Adrenal gland (tissue), 12 donors: ENCODE results near the gene NUMA1. TPM values are rescaled to one million over a fixed set of nuclear protein-coding genes. Genes with fewer than 3 reads are reported as not detected.
A peak's percentile ranks its signal among the peaks of the same experiment; 100 is the strongest.

ENCODE experiments used
- DNase-seq, 7 donors: peaks; one replicate each; pipeline ENCODE4 v3.0.0-alpha.2; 2019 to 2020
- H3K27ac ChIP-seq, 5 donors: fragments of 200-600 bp; sonication (generic) in 4 of 5; 1 replicate in 3 of 5; 2 replicates in 2 of 5; pipeline versions ENCODE4 v1.5.1 to v1.8.0; 2016 to 2020; ENCODE audit warnings: mild to moderate bottlenecking in 1 of 5
- H3K27me3 ChIP-seq: fragments of 200-600 bp; 2 replicates; pipeline ENCODE4 v1.8.0; 2021
- H3K36me3 ChIP-seq, 2 donors: fragments of 200-600 bp; replicated peaks in 1 of 2; 1 replicate in 1 of 2; 2 replicates in 1 of 2; pipeline versions ENCODE4 v1.5.1 to v1.8.0; 2018 to 2022
- H3K4me1 ChIP-seq, 2 donors: fragments of 200-600 bp; replicated peaks in 1 of 2; 1 replicate in 1 of 2; 2 replicates in 1 of 2; pipeline versions ENCODE4 v1.5.1 to v1.8.0; 2018 to 2021
- H3K4me3 ChIP-seq, 4 donors: fragments of 200-600 bp; sonication (generic) in 3 of 4; one replicate each; pipeline ENCODE4 v1.5.1; 2016 to 2018
- H3K9me3 ChIP-seq, 3 donors: fragments of 200-600 bp; sonication (generic) in 1 of 3; replicated peaks in 1 of 3; 1 replicate in 2 of 3; 2 replicates in 1 of 3; pipeline versions ENCODE4 v1.5.1 to v1.8.0; 2016 to 2021
- POLR2A ChIP-seq, 2 donors: fragments of 450-650 bp; IDR thresholded peaks; one replicate each; pipeline ENCODE4 v1.6.1; 2017; ENCODE audit warnings: antibody characterized with exemption in 2 of 2, mild to moderate bottlenecking in 2 of 2, moderate library complexity in 1 of 2
- WGBS, 4 donors: extraction: QIAGEN DNeasy Blood & Tissue Kit in 2 of 4; methylation state at CpG; one replicate each; pipeline versions ENCODE4 v1.1.5 to v1.1.7; 2013 to 2017; 5-methylcytosine and 5-hydroxymethylcytosine counted together
- intact Hi-C, 2 donors: fragments of 100-400 bp; cut with DNase I; formaldehyde crosslinking; loops; one replicate each; pipeline versions ENCODE4 v1.14.1 to v1.15.0; 2022 to 2023
- polyA plus RNA-seq, 3 donors: library from polyadenylated mRNA; stranded (reverse); fragments of 200-250 nt in 2 of 3; fragments of 350-450 nt in 1 of 3; fragmentation: Illumina TruSeq in 1 of 3; extraction: RNeasy Lipid Tissue Mini Kit (QIAGEN cat#74804) in 1 of 3; gene quantifications; one replicate each; pipeline ENCODE4 v1.2.3, GENCODE V29; 2013 to 2014
- total RNA-seq, 9 donors: library from RNA; depleted of rRNA in 4 of 9; stranded (reverse); fragments of >200 nt in 4 of 9; fragments of 120-200 nt in 1 of 9; fragmentation: NEBNext Ultra II Directional in 1 of 9; extraction: Animal tissue kit (Norgen Biotek cat#: 25700) in 1 of 9; gene quantifications; one replicate each; pipeline versions ENCODE4 v1.1.0 to v1.2.4, GENCODE V29; 2013 to 2023
- TF ChIP-seq, protein P1 (sequence below), 6 experiments: fragments of 450-650 bp in 4 of 6; fragments of 200-600 bp in 2 of 6; sonication (generic) in 1 of 6; IDR thresholded peaks; 1 replicate in 5 of 6; 2 replicates in 1 of 6; pipeline versions ENCODE4 v1.5.1 to v1.8.0; 2016 to 2021; ENCODE audit warnings: antibody characterized with exemption in 6 of 6, mild to moderate bottlenecking in 2 of 6, moderate library complexity in 1 of 6
- donor health status: healthy with polysubstance abuse.
- donor health status: Bipolar disorder and iron deficiency.
- donor health status: DM: yes; HTN: yes; CAD: no.
- donor health status: DM: no; HTN: no; CAD: no.
- donor health status: DM: no; HTN: no; CAD: no.
- donor health status: DM: yes; HTN: yes; CAD: no.

The NUMA1 gene
- total and polyA plus RNA-seq, 12 donors, result 86.7 to 677 (median 274) TPM

DNA sequence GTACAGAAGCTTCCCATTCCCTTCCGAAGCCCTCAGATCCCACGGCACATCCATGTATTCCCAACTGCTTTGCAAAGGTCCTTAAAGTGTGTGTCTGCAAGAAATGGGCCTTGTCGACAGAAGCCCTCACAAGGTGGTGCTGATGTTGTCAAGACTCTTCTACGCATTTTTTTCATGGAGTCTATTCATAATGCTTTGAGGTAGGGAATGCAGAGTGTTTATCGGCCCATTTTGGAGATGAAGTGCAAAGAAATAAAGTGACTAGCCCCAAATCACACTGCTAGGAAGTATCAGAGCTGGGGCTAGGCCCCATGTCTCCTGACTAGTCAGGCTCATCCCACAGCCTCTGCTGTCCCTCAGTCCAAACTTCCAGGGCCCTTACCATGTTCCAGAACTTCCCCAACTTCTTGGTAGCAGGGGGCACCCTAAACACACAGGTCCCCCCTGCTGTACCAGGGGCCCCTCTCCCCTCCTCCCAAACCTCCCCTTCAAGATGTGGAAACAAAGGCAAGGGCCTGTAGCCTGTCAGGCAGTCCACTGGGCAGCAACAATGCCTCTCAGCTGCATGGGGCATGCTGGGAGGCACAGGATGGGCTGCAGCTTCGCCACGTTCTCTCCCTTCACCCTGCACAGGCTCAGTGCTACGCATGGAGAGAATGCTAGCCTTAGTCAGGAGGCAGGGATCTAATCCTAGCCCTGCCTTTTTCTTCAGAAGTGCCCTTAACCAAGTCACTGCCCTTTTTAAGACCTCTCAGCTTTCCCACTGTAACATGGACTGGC lies 73.8 kb downstream of the NUMA1 start:
- TF ChIP-seq, protein P1, sequence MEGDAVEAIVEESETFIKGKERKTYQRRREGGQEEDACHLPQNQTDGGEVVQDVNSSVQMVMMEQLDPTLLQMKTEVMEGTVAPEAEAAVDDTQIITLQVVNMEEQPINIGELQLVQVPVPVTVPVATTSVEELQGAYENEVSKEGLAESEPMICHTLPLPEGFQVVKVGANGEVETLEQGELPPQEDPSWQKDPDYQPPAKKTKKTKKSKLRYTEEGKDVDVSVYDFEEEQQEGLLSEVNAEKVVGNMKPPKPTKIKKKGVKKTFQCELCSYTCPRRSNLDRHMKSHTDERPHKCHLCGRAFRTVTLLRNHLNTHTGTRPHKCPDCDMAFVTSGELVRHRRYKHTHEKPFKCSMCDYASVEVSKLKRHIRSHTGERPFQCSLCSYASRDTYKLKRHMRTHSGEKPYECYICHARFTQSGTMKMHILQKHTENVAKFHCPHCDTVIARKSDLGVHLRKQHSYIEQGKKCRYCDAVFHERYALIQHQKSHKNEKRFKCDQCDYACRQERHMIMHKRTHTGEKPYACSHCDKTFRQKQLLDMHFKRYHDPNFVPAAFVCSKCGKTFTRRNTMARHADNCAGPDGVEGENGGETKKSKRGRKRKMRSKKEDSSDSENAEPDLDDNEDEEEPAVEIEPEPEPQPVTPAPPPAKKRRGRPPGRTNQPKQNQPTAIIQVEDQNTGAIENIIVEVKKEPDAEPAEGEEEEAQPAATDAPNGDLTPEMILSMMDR (IDR thresholded peaks at IDR 0.05), result no peak
- no peak for TF ChIP-seq POLR2A (IDR thresholded peaks at IDR 0.05)
- Histone ChIP-seq H3K4me3 (no peak overlapping the region), H3K27ac (peak overlapping the region in 1 of 5 donors; percentile 7), H3K4me1 (peaks cover 0 to 2% of the 10 kb centered on the region in 2 donors), H3K36me3 (peaks cover 0 to 100% of the 10 kb centered on the region in 2 donors), H3K9me3 (no peaks in the 10 kb centered on the region), H3K27me3 (no peaks in the 10 kb centered on the region)
- intact Hi-C loops, result no loop called here
- peak in 1 of 7 donors; percentile 44 for DNase-seq
- 85 to 90% (median 89%) methylated on average over 6 to 8 of the region's 8 CpGs for WGBS, 4 donors

DNA sequence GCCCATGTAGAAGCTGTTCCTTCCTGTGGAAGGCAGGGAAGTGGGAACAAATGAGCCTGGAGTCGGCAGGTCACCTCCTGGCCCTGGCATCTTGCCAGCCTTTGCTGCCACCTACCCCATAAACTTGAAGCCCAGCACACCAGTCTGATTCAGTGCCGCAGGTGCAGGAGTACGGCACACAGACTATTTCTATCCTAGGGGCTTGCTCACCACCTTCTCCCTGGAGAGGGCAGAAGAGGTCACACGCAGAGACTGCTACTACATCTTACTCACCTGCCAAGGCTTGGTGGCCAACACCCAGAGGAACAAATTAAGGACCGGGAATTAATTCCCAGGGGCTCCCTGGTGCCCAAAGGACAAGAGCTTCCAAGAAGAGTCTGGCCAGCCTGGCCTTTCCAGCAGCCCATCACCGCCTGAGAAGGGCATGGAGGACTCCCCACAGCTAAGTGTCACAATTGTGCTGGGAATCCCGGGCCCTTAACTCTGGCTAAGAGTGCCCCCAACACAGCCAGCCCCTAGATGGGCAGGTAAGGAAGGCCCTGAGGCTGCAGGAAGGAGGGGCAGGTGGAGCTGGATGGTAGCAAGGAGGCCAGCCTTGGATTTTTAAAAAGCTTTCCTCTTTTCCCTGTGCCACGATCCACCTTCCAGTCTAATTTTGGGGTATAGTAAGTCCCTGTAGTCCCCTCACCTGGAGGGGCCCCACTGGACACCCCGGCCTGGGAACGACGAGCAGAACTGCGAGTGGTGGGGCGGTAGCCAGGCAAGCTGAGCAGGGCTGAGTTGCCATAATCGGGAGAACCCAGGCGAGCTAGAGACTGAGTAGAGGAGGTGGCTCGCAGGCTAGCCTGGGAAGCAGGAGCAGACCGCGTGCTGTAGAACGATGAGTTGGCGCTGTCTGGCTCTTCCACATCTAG lies 74.7 kb downstream of the NUMA1 start:
- TF ChIP-seq, protein P1 (IDR thresholded peaks at IDR 0.05), result no peak
- no peak for TF ChIP-seq POLR2A (IDR thresholded peaks at IDR 0.05)
- H3K4me1 ChIP-seq, result peaks cover 0 to 10% of the 10 kb centered on the region in 2 donors
- WGBS, 4 donors, result 80 to 87% (median 84%) methylated on average over 14 to 20 of the region's 20 CpGs
- no peaks in the 10 kb centered on the region for H3K9me3 ChIP-seq
- no peaks in the 10 kb centered on the region for H3K27me3 ChIP-seq
- peak overlapping the region in 2 of 5 donors; percentile 36 to 54 for H3K27ac ChIP-seq
- H3K36me3 ChIP-seq, result peaks cover 0 to 94% of the 10 kb centered on the region in 2 donors
- no peak overlapping the region for H3K4me3 ChIP-seq
- intact Hi-C loops, result no loop called here
- peak in 2 of 7 donors; percentile 31 to 38 for DNase-seq

DNA sequence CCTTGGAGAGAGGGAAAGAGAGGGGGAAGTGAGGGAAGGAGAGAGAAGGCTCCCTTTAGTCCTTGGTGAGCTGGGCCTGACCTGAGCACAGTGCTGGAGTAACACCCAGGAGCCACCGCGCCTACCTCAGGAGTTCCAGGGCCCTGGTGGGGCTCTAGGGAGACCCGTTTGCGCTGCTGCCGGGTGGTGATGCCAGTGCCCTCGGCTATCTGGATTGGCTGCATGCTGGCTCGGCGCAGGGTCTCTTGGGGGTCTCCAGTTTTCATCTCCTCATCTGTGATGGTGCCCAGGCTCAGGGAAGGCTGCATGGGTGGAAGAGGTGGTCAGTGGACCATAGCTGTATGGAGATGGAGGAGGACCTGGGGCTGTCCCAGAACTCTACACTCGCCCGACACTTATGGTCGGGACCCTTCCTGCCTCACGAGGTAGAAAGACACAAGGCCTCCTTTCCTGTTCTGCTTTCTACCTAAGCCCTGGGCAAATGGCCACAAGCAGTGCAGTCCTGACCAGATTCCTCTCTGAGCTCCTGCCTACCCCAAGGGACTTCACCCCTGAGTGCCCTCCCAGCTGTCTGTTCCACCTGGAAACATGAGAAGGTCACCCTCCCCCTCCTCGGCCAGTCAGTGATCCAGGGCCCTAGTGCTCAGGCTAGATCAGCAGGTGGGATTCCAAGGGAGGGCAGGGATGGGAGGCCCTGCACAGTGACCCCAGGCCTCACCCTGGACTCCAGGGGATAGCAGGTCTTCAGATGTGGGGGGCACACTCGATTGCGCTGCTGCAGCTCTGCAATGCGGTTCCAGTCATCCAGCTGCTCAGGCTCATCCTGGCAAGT lies 75.6 kb downstream of the NUMA1 start:
- peak in 2 of 7 donors; percentile 30 to 52 for DNase-seq
- H3K4me1 ChIP-seq, result peaks cover 7 to 18% of the 10 kb centered on the region in 2 donors
- H3K36me3 ChIP-seq, result peaks cover 0 to 85% of the 10 kb centered on the region in 2 donors
- H3K9me3 ChIP-seq, result no peaks in the 10 kb centered on the region
- TF ChIP-seq, protein P1 (IDR thresholded peaks at IDR 0.05), result no peak
- no peak overlapping the region for H3K4me3 ChIP-seq
- intact Hi-C loops, result no loop called here
- H3K27ac ChIP-seq, result peak overlapping the region in 2 of 5 donors; percentile 36 to 54
- 76 to 93% (median 89%) methylated on average over 7 to 16 of the region's 16 CpGs for WGBS, 4 donors
- H3K27me3 ChIP-seq, result no peaks in the 10 kb centered on the region
